K562 (cell line): ENCODE measurements around the gene AGPAT1. TPM values are rescaled to one million over a fixed set of nuclear protein-coding genes. Genes with fewer than 3 reads are reported as not detected.
A peak's percentile ranks its signal among the peaks of the same experiment; 100 is the strongest.

Source experiments
- ARID2 ChIP-seq: fragments of 450-650 bp; IDR thresholded peaks from 2 replicates; pipeline ENCODE4 v1.6.1; 2017; ENCODE audit warnings: antibody characterized with exemption, mild to moderate bottlenecking
- FOSL1 ChIP-seq: fragments of 200-800 bp; sonication (Bioruptor generic); conservative IDR thresholded peaks from 2 replicates; pipeline ENCODE4 v1.6.1; 2016; ENCODE audit warnings: missing genetic modification characterization, missing compliant biosample characterization
- GABPA ChIP-seq: fragments of 200-800 bp; sonication (Bioruptor generic); conservative IDR thresholded peaks from 2 replicates; pipeline ENCODE4 v1.6.1; 2016; ENCODE audit warnings: low read depth, missing genetic modification characterization, missing compliant biosample characterization
- HLTF ChIP-seq: fragments of 450-650 bp; IDR thresholded peaks from 2 replicates; pipeline ENCODE4 v1.6.1; 2016
- HMGXB4 ChIP-seq: sonication (generic); formaldehyde crosslinking; IDR thresholded peaks from 2 replicates; pipeline ENCODE4 v1.8.1; 2023; ENCODE audit warnings: mild to moderate bottlenecking, missing genetic modification reagents
- MTA2 ChIP-seq: fragments of 450-650 bp; IDR thresholded peaks from 2 replicates; pipeline ENCODE4 v1.6.1; 2016; ENCODE audit warnings: low read depth
- POLR2H ChIP-seq: IDR thresholded peaks from 2 replicates; pipeline ENCODE4 v1.6.1; 2016; ENCODE audit warnings: missing genetic modification characterization, low read depth, mild to moderate bottlenecking, control low read depth, missing compliant biosample characterization, moderate library complexity
- RBM22 ChIP-seq: fragments of 200-400 bp; formaldehyde crosslinking; IDR thresholded peaks from 2 replicates; pipeline ENCODE4 v1.6.1; 2018; ENCODE audit warnings: low read length, low read depth; ENCODE audit not compliant: poor library complexity, severe bottlenecking
- SAFB2 ChIP-seq: fragments of 200-400 bp; formaldehyde crosslinking; IDR thresholded peaks from 2 replicates; pipeline ENCODE4 v1.6.1; 2018; ENCODE audit warnings: borderline replicate concordance, low read length, low read depth, moderate library complexity; ENCODE audit not compliant: severe bottlenecking
- SREBF1 ChIP-seq: fragments of 150-350 bp; IDR thresholded peaks from 2 replicates; pipeline ENCODE4 v1.6.1; 2014; ENCODE audit warnings: antibody characterized with exemption, low read depth, low read length, borderline replicate concordance
- TAF1 ChIP-seq: IDR thresholded peaks from 2 replicates; pipeline ENCODE4 v1.6.1; 2011; ENCODE audit warnings: mild to moderate bottlenecking, low read length, moderate library complexity; ENCODE audit not compliant: insufficient read depth, control insufficient read depth, severe bottlenecking; ENCODE audit errors: extremely low read depth
- TCFL5 ChIP-seq: fragments of 250-450 bp; sonication (Bioruptor Pico); conservative IDR thresholded peaks from 2 replicates; pipeline ENCODE4 v1.6.1; 2021; ENCODE audit warnings: mild to moderate bottlenecking, moderate library complexity, matching md5 sums
- THRAP3 ChIP-seq: fragments of 450-650 bp; IDR thresholded peaks from 2 replicates; pipeline ENCODE4 v1.6.1; 2016; ENCODE audit warnings: mild to moderate bottlenecking, inconsistent platforms, borderline replicate concordance
- ZBED1 ChIP-seq: IDR thresholded peaks from 2 replicates; pipeline ENCODE4 v1.6.1; 2014
- ZC3H11A ChIP-seq: IDR thresholded peaks from 2 replicates; pipeline ENCODE4 v1.6.1; 2012; ENCODE audit warnings: low read depth, low read length, improper control_type of control experiment
- ZC3H8 ChIP-seq: fragments of 450-650 bp; IDR thresholded peaks from 2 replicates; pipeline ENCODE4 v1.6.1; 2017
- ZNF217 ChIP-seq: sonication (generic); formaldehyde crosslinking; IDR thresholded peaks from 2 replicates; pipeline ENCODE4 v1.8.0; 2022; ENCODE audit warnings: mild to moderate bottlenecking, missing genetic modification reagents
- ZNF449 ChIP-seq: fragments of 250-450 bp; sonication (Bioruptor Pico); IDR thresholded peaks from 2 replicates; pipeline ENCODE4 v1.8.0; 2022; ENCODE audit warnings: moderate library complexity, mild to moderate bottlenecking, inconsistent platforms
- ZNF75A ChIP-seq: fragments of 450-650 bp; formaldehyde crosslinking; IDR thresholded peaks from 2 replicates; pipeline ENCODE4 v1.4.0; 2020; ENCODE audit warnings: mild to moderate bottlenecking
- ZNF764 ChIP-seq: fragments of 250-450 bp; sonication (Bioruptor Pico); IDR thresholded peaks from 2 replicates; pipeline ENCODE4 v1.4.0; 2020; ENCODE audit warnings: low read depth, mild to moderate bottlenecking, moderate library complexity
- ZNF79 ChIP-seq: fragments of 250-450 bp; sonication (Bioruptor Pico); IDR thresholded peaks from 2 replicates; pipeline ENCODE4 v1.4.0; 2020; ENCODE audit warnings: low read depth, mild to moderate bottlenecking, moderate library complexity
- polyA plus RNA-seq, 8 experiments: library from polyadenylated mRNA; depleted of rRNA in 4 of 8; stranded (reverse) in 5 of 8; unstranded in 3 of 8; fragments of >200 nt; fragmentation: Nextera tagmentation in 2 of 8; fragmentation: Illumina TruSeq in 1 of 8; extraction: Ambion mirVana in 2 of 8; extraction: Trizol in 1 of 8; gene quantifications; 2 replicates each; pipeline versions ENCODE4 v1.2.1 to v1.2.3, GENCODE V29; 2011 to 2014; ENCODE audit warnings: inconsistent platforms in 1 of 8, missing spikeins in 1 of 8
- total RNA-seq, 7 experiments: library from RNA; depleted of rRNA in 6 of 7; stranded (reverse); fragments of >200 nt in 6 of 7; fragmentation: Illumina TruSeq in 2 of 7; extraction: Trizol in 2 of 7; gene quantifications; 2 replicates each; pipeline versions ENCODE4 v1.2.1 to v1.2.3, GENCODE V29; 2011 to 2021; ENCODE audit warnings: low replicate concordance in 1 of 7

Gene AGPAT1
- total and polyA plus RNA-seq, 9 of the 15 experiments (the other 6 are each of a cell fraction or from before 2014, with no cell fraction given): 37.9 to 176 (median 69.4) TPM

DNA sequence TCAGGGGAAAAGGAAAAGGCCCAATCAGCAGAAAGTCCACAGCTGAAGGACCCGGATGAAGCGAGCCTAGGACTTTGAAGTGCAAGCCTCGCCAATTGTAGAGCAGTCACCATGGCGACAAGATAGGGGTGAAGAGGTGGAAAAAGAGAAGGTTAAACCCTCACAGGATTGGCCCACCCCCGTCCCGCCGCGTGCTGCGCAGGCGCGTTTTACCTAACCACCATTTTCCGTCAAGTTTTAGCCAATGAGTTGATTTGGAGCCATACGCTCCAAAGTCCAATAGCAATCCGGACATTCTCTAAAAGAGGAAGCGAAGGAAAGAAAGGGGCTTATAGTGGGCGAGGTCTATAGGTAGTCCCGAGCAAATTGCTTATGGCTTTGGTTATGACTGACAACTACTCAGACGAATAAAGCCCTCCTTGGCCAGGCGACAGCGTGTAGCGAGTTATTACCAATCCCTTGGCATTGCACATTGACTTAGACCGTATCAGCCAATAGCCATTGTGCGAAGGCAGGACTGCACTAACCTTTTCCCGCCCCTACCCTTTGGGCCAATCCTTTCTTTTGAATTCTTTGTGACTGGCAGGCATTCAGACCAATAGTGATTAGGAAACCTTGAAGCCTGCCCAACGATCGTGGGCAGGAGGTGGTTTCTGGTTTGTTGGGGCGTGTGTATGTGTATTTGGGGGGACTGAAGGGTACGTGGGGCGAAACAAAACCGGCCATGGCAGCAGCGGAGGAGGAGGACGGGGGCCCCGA, 2.1 kb upstream of the AGPAT1 start, which contains the start of gene RNF5 (continued):
- TF ChIP-seq ZNF79 (CRISPR knock-in tag): no peak
- TF ChIP-seq MTA2: no peak
- TF ChIP-seq POLR2H (tag): peak; percentile 67
- no peak for TF ChIP-seq FOSL1 (tag)
- no peak for TF ChIP-seq HLTF
- no peak for TF ChIP-seq ZBED1
- TF ChIP-seq RBM22: no peak
- no peak for TF ChIP-seq SAFB2
- no peak for TF ChIP-seq ZNF217 (CRISPR knock-in tag)
- no peak for TF ChIP-seq SREBF1
- TF ChIP-seq THRAP3: no peak
- no peak for TF ChIP-seq HMGXB4 (CRISPR knock-in tag)
- TF ChIP-seq ZC3H11A: no peak
- peak; percentile 41 for TF ChIP-seq TAF1
- TF ChIP-seq ZNF75A (CRISPR knock-in tag): no peak
- TF ChIP-seq ZNF764: no peak
- TF ChIP-seq ZNF449 (CRISPR knock-in tag): no peak
- no peak for TF ChIP-seq ZC3H8
- TF ChIP-seq TCFL5 (CRISPR knock-in tag): no peak
- no peak; the same call in none of the 2 replicates for TF ChIP-seq GABPA (tag)
- no peak for TF ChIP-seq ARID2
